DMS 273 treated with DMSO at 0.1 percent for 48 hours (cell line): ENCODE data around the gene NOL8.

ENCODE experiments used
- DNase-seq: peaks from one replicate; lab custom pipeline; 2025; lab: John Stamatoyannopoulos, UW

Gene NOL8

DNA sequence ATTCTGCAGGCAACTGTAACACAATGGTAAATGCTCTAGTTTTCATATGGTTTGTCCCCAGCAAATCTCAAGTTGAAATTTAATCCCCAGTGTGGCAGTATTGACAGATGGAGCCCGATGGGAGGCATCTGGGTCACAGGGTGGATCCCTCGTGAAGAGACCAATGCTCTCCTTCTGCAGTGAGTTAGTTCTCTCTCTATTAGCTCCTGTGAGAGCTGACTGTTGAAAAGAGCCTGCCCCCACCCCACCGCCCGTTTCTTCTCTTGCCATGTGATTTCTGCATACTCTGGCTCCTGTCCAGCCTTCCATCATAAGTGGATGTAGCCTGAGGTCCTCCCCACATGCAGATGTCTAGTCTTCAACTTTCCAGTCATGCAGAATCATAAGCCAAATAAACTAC is 58.7 kb downstream of the NOL8 start:
- DNase-seq = peak; percentile 89

DNA sequence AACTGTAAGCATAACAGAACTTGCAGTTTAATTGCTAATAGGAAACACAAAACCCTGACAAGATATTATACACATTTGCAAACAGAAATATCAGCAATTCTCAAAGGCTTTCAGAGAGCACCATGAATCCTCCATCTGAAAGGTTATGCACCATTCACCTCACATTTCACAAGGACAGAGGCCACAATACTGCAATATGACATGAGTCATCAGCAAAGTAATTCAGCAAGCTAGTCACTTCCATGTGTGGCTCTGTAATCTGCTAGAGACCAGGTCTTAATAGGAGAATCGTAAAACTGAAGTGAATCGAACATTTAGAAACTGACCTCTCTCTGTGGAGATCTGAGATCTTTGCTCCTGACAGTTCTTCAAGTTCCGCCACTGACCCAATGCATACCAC is 60.0 kb downstream of the NOL8 start:
- no peak for DNase-seq

DNA sequence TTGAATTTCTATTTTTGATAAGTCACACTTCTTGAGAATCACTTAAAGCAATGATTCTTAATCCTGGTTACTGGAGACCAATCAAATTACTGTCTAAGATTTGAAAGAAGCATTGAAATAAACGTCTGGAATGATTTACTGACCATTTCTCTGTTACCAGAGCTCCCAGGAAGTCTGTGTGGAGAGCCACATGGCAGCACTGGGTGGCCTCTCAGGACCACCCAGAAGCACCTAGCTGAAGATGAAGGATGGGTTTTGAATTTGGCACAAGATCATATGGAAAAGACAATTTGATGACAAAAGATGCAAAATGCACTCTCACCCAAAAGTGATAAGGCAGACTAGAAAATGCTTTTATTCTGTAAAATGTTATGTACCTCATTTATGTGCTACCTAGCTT is 62.0 kb downstream of the NOL8 start:
- no peak for DNase-seq

DNA sequence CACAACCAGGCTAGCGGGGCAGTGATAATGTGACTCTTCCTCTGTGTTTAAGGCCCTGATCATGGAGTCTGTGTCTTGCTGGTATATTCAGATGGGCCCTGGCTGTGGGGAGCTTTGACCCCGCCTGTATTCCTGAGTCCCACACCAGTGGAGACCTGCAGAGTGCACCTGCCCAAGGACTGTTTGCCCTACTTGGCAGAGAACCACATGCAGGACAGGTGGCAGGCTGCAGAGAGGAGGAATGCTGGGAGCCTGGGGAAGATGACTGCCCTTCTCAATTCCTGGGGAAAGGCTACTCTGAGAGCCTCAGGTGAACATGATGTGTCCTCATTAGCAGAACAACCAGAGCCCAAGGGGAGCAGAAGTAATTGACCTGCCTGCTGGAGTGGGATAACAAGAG is 67.8 kb downstream of the NOL8 start:
- DNase-seq = no peak

DNA sequence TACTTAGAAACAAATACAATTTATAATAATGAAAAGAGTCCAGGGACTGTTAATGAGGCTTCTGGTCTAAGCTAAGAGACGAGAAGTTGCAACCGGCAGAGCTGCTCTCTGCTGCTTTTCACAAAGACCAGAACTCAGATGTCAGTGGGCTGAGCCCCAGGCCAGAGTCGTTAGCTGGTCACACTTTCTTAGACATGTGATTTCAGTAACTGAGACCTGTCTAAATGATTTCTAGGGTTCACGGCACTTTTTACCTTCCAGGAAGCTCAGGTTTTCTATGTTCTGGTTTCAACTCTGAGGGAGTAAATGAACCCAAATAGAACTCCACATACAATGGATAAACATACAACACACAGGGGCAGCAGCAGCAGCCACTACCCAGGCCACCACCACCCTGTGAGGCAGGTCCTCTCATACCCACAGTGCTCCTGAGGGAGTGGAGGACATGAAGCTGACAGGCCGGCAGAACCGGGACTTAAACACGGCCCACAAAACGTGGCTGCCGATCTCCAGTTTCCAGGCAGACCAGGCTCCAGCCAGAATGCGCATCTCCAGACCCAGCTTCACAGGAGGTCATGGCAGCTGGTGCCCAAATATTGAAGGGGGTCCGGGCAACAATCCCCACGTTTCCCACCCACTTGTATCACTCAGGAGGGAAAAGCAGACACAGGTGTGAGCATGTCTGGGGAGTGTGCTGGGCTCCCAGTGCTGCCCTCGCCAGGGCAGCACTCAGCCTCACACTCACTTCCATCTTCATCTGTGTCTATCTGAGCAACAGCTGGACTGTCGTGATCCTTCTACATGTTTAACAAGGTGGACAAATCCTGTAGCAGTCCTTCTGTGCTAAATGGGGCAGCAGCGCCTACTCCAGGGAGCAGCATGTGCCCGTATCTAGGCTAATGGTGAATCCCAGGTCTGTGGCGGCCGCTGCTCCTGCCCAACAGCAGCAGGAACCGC is 70.5 kb downstream of the NOL8 start:
- no peak for DNase-seq

- no peak for DNase-seq
Measured at GRCh38 chr9:92253656-92254055, 71.5 kb downstream of the NOL8 start.

GRCh38 chr9:92247981-92248380 is 77.2 kb downstream of the NOL8 start:
- no peak for DNase-seq
